ENCODE data around the gene DSC3. TPM values are rescaled to one million over a fixed set of nuclear protein-coding genes. Genes with fewer than 3 reads are reported as not detected.

Gene DSC3
- total RNA-seq, 1 experiment from 2014 or later = 0.61 TPM

DNA sequence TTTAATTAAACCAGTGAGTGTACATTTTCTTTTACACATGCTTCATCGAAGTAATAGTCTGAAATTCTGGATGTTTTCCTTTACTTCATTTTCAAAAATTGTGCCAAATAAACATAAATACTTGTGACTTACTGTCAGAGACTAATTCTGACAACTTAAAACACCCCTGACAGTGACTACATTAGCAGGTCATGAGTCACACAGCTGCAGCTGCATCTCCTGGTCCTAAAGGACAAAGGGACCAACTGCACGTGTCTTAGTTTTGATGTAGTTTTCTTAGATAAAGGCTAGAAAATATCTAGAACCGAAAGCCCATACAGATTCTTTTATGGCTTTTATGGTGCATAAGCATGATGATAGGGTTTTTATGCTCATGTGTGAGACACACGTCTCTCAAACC lies 29.6 kb upstream of the DSC3 start:
- Histone ChIP-seq H2BK20ac (ENCODE audit: low read depth, low read length, poor library complexity, severe bottlenecking) (no peak overlapping the region), H3K4me1 (ENCODE audit: insufficient read depth, low read length) (no peaks in the 10 kb centered on the region), H3K56ac (ENCODE audit: insufficient read length, low read depth, low read length) (no peak overlapping the region), H2BK15ac (ENCODE audit: low read depth, low read length) (no peak overlapping the region), H4K8ac (replicated peaks; ENCODE audit: insufficient read length, low read depth, low read length) (no peak overlapping the region), H2BK12ac (ENCODE audit: insufficient read length, low read depth, low read length) (no peak overlapping the region), H2AFZ (ENCODE audit: low read length) (no peak overlapping the region), H3K23me2 (ENCODE audit: insufficient read length, low read depth, low read length, poor library complexity, severe bottlenecking) (no peaks in the 10 kb centered on the region), H4K20me1 (ENCODE audit: control insufficient read depth, insufficient read depth, insufficient read length) (no peaks in the 10 kb centered on the region), H3K79me1 (ENCODE audit: insufficient read depth, low read depth, low read length, poor library complexity, severe bottlenecking) (no peaks in the 10 kb centered on the region), H3K18ac (ENCODE audit: insufficient read length, low read depth, low read length) (no peak overlapping the region), H3K79me2 (ENCODE audit: insufficient read depth, low read length) (no peaks in the 10 kb centered on the region), H3K4me2 (ENCODE audit: insufficient read depth, insufficient read length, low read length) (no peak overlapping the region), H3T11ph (ENCODE audit: low read length) (no peak overlapping the region), H3K9me3 (ENCODE audit: control insufficient read depth, low read depth, low read length) (no peaks in the 10 kb centered on the region), H4K91ac (ENCODE audit: insufficient read length, low read depth, low read length) (no peak overlapping the region), H2AK5ac (ENCODE audit: insufficient read length, low read length) (no peak overlapping the region), H3K27ac (ENCODE audit: insufficient read length, low read depth, low read length) (no peak overlapping the region), H3K4ac (ENCODE audit: low read depth, low read length) (no peak overlapping the region), H3K9ac (ENCODE audit: extremely low read depth, insufficient read length, low read length) (no peak overlapping the region), H2BK120ac (ENCODE audit: low read depth, low read length, poor library complexity, severe bottlenecking) (no peak overlapping the region), H4K5ac (ENCODE audit: insufficient read length, low read depth, low read length) (no peak overlapping the region), H3K23ac (ENCODE audit: insufficient read length, low read depth, low read length) (no peak overlapping the region), H2BK5ac (ENCODE audit: insufficient read length, low read length) (no peak overlapping the region), H3K27me3 (ENCODE audit: insufficient read depth, low read length) (no peaks in the 10 kb centered on the region), H3K14ac (ENCODE audit: insufficient read depth, low read length) (no peak overlapping the region)
- H3K9me3 Mint-ChIP-seq = no peaks in the 10 kb centered on the region
- TF ChIP-seq CTCF (conservative IDR thresholded peaks at IDR 0.05) = no peak
- H3K27me3 Mint-ChIP-seq (ENCODE audit: low read depth) = no peaks in the 10 kb centered on the region; the same call in 1 of the 2 replicates
- DNase-seq = no peak
- H3K27ac Mint-ChIP-seq = no peak overlapping the region
- peaks cover 11 to 56% (median 44%) of the 10 kb centered on the region in 3 experiments; a peak in 6 of 7 replicates for H3K36me3 Mint-ChIP-seq (ENCODE audit: insufficient read depth in 1 of 3, low read depth in 3 of 3)
- H3K4me1 Mint-ChIP-seq = no peaks in the 10 kb centered on the region
- WGBS (ENCODE audit: extremely low coverage, insufficient read length, low lambda C conversion rate) = no CpG with 5 or more reads among the region's 4 CpGs
- H3K4me3 Mint-ChIP-seq = no peak overlapping the region

All from H9 (cell line).